ENCODE measurements around the gene TCF4. TPM values are rescaled to one million over a fixed set of nuclear protein-coding genes. Genes with fewer than 3 reads are reported as not detected.

TCF4 gene
- total RNA-seq, 2 donors from 2014 or later = 57.7 to 66.3 TPM

- no peak for TF ChIP-seq CTCF (IDR thresholded peaks at IDR 0.05)
- H3K36me3 ChIP-seq = no peaks in the 10 kb centered on the region
- H3K27me3 ChIP-seq = no peaks in the 10 kb centered on the region
- no peak for DNase-seq (ENCODE audit: low spot score)
- H3K27ac ChIP-seq = peak overlapping the region; percentile 28 to 70
- H3K4me1 ChIP-seq = peaks cover 0 to 28% of the 10 kb centered on the region in 2 donors
- H3K4me3 ChIP-seq = no peak overlapping the region
- H3K9me3 ChIP-seq = peaks cover 0 to 11% of the 10 kb centered on the region in 2 donors
These were observed 201.4 kb downstream of the TCF4 start for GRCh38 chr18:55386545-55386944.

GRCh38 chr18:55385770-55386169, 202.2 kb downstream of the TCF4 start:
- TF ChIP-seq CTCF (IDR thresholded peaks at IDR 0.05) = no peak
- H3K27me3 ChIP-seq = no peaks in the 10 kb centered on the region
- H3K27ac ChIP-seq = no peak overlapping the region
- DNase-seq (ENCODE audit: low spot score) = no peak
- H3K9me3 ChIP-seq = peaks cover 0 to 11% of the 10 kb centered on the region in 2 donors
- no peaks in the 10 kb centered on the region for H3K36me3 ChIP-seq
- peaks cover 0 to 28% of the 10 kb centered on the region in 2 donors for H3K4me1 ChIP-seq
- no peak overlapping the region for H3K4me3 ChIP-seq

GRCh38 chr18:55384551-55385275, 203.3 kb downstream of the TCF4 start:
- peaks cover 0 to 28% of the 10 kb centered on the region in 2 donors for H3K4me1 ChIP-seq
- no peaks in the 10 kb centered on the region for H3K27me3 ChIP-seq
- DNase-seq (ENCODE audit: low spot score) = no peak
- peaks cover 0 to 11% of the 10 kb centered on the region in 2 donors for H3K9me3 ChIP-seq
- H3K36me3 ChIP-seq = no peaks in the 10 kb centered on the region
- no peak overlapping the region for H3K4me3 ChIP-seq
- peak in 1 of 2 donors; percentile 49 for TF ChIP-seq CTCF (IDR thresholded peaks at IDR 0.05)
- H3K27ac ChIP-seq = no peak overlapping the region

- TF ChIP-seq CTCF (IDR thresholded peaks at IDR 0.05) = no peak
- H3K4me1 ChIP-seq = peaks cover 0 to 28% of the 10 kb centered on the region in 2 donors
- DNase-seq (ENCODE audit: low spot score) = no peak
- H3K4me3 ChIP-seq = no peak overlapping the region
- H3K27ac ChIP-seq = no peak overlapping the region
- peaks cover 0 to 11% of the 10 kb centered on the region in 2 donors for H3K9me3 ChIP-seq
- no peaks in the 10 kb centered on the region for H3K36me3 ChIP-seq
- no peaks in the 10 kb centered on the region for H3K27me3 ChIP-seq
These were observed 203.9 kb downstream of the TCF4 start for GRCh38 chr18:55384115-55384514.

- no peak for DNase-seq (ENCODE audit: low spot score)
- no peaks in the 10 kb centered on the region for H3K36me3 ChIP-seq
- no peaks in the 10 kb centered on the region for H3K27me3 ChIP-seq
- peaks cover 0 to 13% of the 10 kb centered on the region in 2 donors for H3K4me1 ChIP-seq
- TF ChIP-seq CTCF (IDR thresholded peaks at IDR 0.05) = no peak
- H3K4me3 ChIP-seq = no peak overlapping the region
- H3K9me3 ChIP-seq = peaks cover 0 to 11% of the 10 kb centered on the region in 2 donors
- no peak overlapping the region for H3K27ac ChIP-seq
These were observed 205.7 kb downstream of the TCF4 start for GRCh38 chr18:55382277-55382805.

All from right atrium auricular region (tissue), 2 donors.